GM12878 (cell line): ENCODE data around the gene NUBPL. TPM values are rescaled to one million over a fixed set of nuclear protein-coding genes. Genes with fewer than 3 reads are reported as not detected.

Source experiments
- ATAC-seq: fragments of 200-7000 bp; cut with Tn5 transposase; 3 replicates; pipeline ENCODE4 v1.9.1; 2020; ENCODE audit warnings: mild to moderate bottlenecking, moderate library complexity
- BruUV-seq: library from RNA; stranded (reverse); fragments of 400-500 nt; replicated peaks from 2 replicates; lab custom pipeline; 2021; lab: Mats Ljungman, UMichigan
- CTCF ChIA-PET: fragments of 300-600 bp; sonication (Branson Sonifier 250); formaldehyde crosslinking; extraction: SDS; loops from one replicate; lab custom pipeline; 2021; ENCODE audit warnings: inconsistent platforms; lab: Yijun Ruan, JAX
- POLR2A ChIA-PET: fragments of 350-600 bp; formaldehyde crosslinking; extraction: SDS; loops from one replicate; lab custom pipeline; 2021; ENCODE audit warnings: inconsistent platforms; lab: Charles Lee
- RAD21 ChIA-PET: fragments of 300-600 bp; sonication (Branson Sonifier 250); formaldehyde crosslinking; loops from one replicate; lab custom pipeline; 2023; ENCODE audit warnings: antibody characterized with exemption; ENCODE audit not compliant: unreplicated experiment; lab: Charles Lee
- SMC1A ChIA-PET: fragments of 300-600 bp; sonication (Branson Sonifier 250); formaldehyde crosslinking; loops from one replicate; lab custom pipeline; 2023; ENCODE audit not compliant: unreplicated experiment, uncharacterized antibody; lab: Charles Lee
- DNase-seq: peaks from one replicate; pipeline ENCODE4 v3.0.0-alpha.2; 2011; ENCODE audit warnings: low read depth, low spot score
- FAIRE-seq: peaks from 3 replicates; lab custom pipeline; 2011; peaks lifted over from hg19 to GRCh38; lab: Jason Lieb, UNC
- H2AFZ ChIP-seq: 2 replicates; pipeline ENCODE4 v1.6.0; 2011; ENCODE audit warnings: low read depth, low read length, control low read depth; ENCODE audit not compliant: control insufficient read depth
- H3K27ac ChIP-seq: 2 replicates; pipeline ENCODE4 v1.5.1; 2011; ENCODE audit warnings: control low read depth; ENCODE audit not compliant: control insufficient read depth, insufficient read depth
- H3K27me3 ChIP-seq, 2 experiments: replicated peaks in 1 of 2; 2 replicates each; pipeline versions ENCODE4 v1.6.0 to v1.6.1; 2011; ENCODE audit warnings: low read length in 1 of 2; ENCODE audit not compliant: control insufficient read depth in 2 of 2, insufficient read depth in 2 of 2
- H3K36me3 ChIP-seq, 2 experiments: 2 replicates each; pipeline ENCODE4 v1.5.1; 2011; ENCODE audit warnings: low read length in 1 of 2; ENCODE audit not compliant: control insufficient read depth in 2 of 2, insufficient read depth in 2 of 2
- H3K4me1 ChIP-seq: 2 replicates; pipeline ENCODE4 v1.6.1; 2011; ENCODE audit warnings: mild to moderate bottlenecking, low read length, moderate library complexity, mixed read lengths; ENCODE audit not compliant: control insufficient read depth, insufficient read depth
- H3K4me2 ChIP-seq: 2 replicates; pipeline ENCODE4 v1.6.0; 2011; ENCODE audit warnings: control low read depth; ENCODE audit not compliant: control insufficient read depth, insufficient read depth
- H3K4me3 ChIP-seq: fragments of 200-600 bp; sonication (generic); 2 replicates; pipeline ENCODE4 v1.5.1; 2016
- H3K79me2 ChIP-seq: 2 replicates; pipeline ENCODE4 v1.6.0; 2011; ENCODE audit warnings: low read length; ENCODE audit not compliant: control insufficient read depth, insufficient read depth
- H3K9ac ChIP-seq: 2 replicates; pipeline ENCODE4 v1.8.0; 2011; ENCODE audit warnings: low read length, control low read depth, mixed read lengths; ENCODE audit not compliant: control insufficient read depth, insufficient read depth
- H3K9me3 ChIP-seq: replicated peaks from 3 replicates; pipeline ENCODE4 v1.5.1; 2011; ENCODE audit warnings: mild to moderate bottlenecking, low read length; ENCODE audit not compliant: control insufficient read depth, insufficient read depth
- H4K20me1 ChIP-seq: 2 replicates; pipeline ENCODE4 v1.6.0; 2011; ENCODE audit not compliant: control insufficient read depth, insufficient read depth
- BCL11A ChIP-seq: IDR thresholded peaks from 2 replicates; pipeline ENCODE4 v1.6.1; 2011; ENCODE audit warnings: low read depth, low read length
- FOS ChIP-seq: IDR thresholded peaks from 3 replicates; pipeline ENCODE4 v1.6.1; 2011; ENCODE audit warnings: borderline replicate concordance; ENCODE audit not compliant: insufficient read length; ENCODE audit errors: extremely low read depth
- GATAD2B ChIP-seq: fragments of 450-650 bp; conservative IDR thresholded peaks from 2 replicates; pipeline ENCODE4 v1.6.1; 2017; ENCODE audit warnings: low read depth, mild to moderate bottlenecking, moderate library complexity
- HDAC2 ChIP-seq: fragments of 200-600 bp; sonication (generic); IDR thresholded peaks from 2 replicates; pipeline ENCODE4 v1.6.1; 2017
- HDAC6 ChIP-seq: fragments of 200-600 bp; sonication (generic); IDR thresholded peaks from one replicate; pipeline ENCODE4 v1.8.0; 2017; ENCODE audit warnings: antibody characterized with exemption; ENCODE audit not compliant: unreplicated experiment
- IRF4 ChIP-seq: IDR thresholded peaks from 2 replicates; pipeline ENCODE4 v1.6.1; 2011; ENCODE audit warnings: low read depth, low read length
- KDM1A ChIP-seq: fragments of 200-600 bp; sonication (generic); IDR thresholded peaks from 2 replicates; pipeline ENCODE4 v1.6.1; 2016; ENCODE audit warnings: borderline replicate concordance
- POLR2AphosphoS5 ChIP-seq: IDR thresholded peaks from 2 replicates; pipeline ENCODE4 v1.6.1; 2011; ENCODE audit warnings: mild to moderate bottlenecking, low read length, inconsistent platforms
- RUNX3 ChIP-seq: IDR thresholded peaks from 2 replicates; pipeline ENCODE4 v1.6.1; 2012; ENCODE audit warnings: low read length, inconsistent platforms
- SMAD1 ChIP-seq: fragments of 450-650 bp; IDR thresholded peaks from 2 replicates; pipeline ENCODE4 v1.6.1; 2018; ENCODE audit warnings: mild to moderate bottlenecking, low read depth; ENCODE audit not compliant: partially characterized antibody
- SMARCA5 ChIP-seq: fragments of 450-650 bp; IDR thresholded peaks from 2 replicates; pipeline ENCODE4 v1.6.1; 2017; ENCODE audit warnings: mild to moderate bottlenecking
- SREBF1 ChIP-seq: IDR thresholded peaks from 2 replicates; pipeline ENCODE4 v1.6.1; 2012; ENCODE audit warnings: mild to moderate bottlenecking, low read length
- TCF7 ChIP-seq: IDR thresholded peaks from 2 replicates; pipeline ENCODE4 v1.6.1; 2014; ENCODE audit warnings: antibody characterized with exemption, borderline replicate concordance
- ZBTB40 ChIP-seq: fragments of 450-650 bp; IDR thresholded peaks from 2 replicates; pipeline ENCODE4 v1.6.1; 2016; ENCODE audit warnings: mild to moderate bottlenecking, moderate library complexity, borderline replicate concordance
- ZNF687 ChIP-seq: fragments of 450-650 bp; IDR thresholded peaks from 2 replicates; pipeline ENCODE4 v1.6.1; 2017; ENCODE audit warnings: mild to moderate bottlenecking, moderate library complexity
- ZZZ3 ChIP-seq: IDR thresholded peaks from 2 replicates; pipeline ENCODE4 v1.6.1; 2011; ENCODE audit warnings: low read depth; ENCODE audit not compliant: control insufficient read depth, insufficient read length
- WGBS: methylation state at CpG from one replicate; pipeline ENCODE4 v1.1.6; 2016; ENCODE audit warnings: low lambda C conversion rate; ENCODE audit not compliant: insufficient replicate concordance, insufficient coverage; ENCODE audit errors: missing lambda C conversion rate; 5-methylcytosine and 5-hydroxymethylcytosine counted together
- in situ Hi-C: fragments of 300-500 bp; cut with MboI; formaldehyde crosslinking; loops from 9 replicates; pipeline ENCODE4 v1.14.3; 2018; ENCODE audit warnings: mixed read lengths
- intact Hi-C: fragments of 100-400 bp; cut with micrococcal nuclease; formaldehyde crosslinking; loops from one replicate; pipeline ENCODE4 v1.14.2; 2022; ENCODE audit not compliant: unreplicated experiment
- polyA plus RNA-seq, 11 experiments: library from polyadenylated mRNA; depleted of rRNA in 4 of 11; unstranded in 6 of 11; stranded (reverse) in 5 of 11; fragments of >200 nt; fragmentation: Nextera tagmentation in 4 of 11; fragmentation: Illumina TruSeq in 1 of 11; extraction: Ambion mirVana in 4 of 11; extraction: Trizol in 1 of 11; gene quantifications; 1 replicate in 1 of 11; 2 replicates in 10 of 11; pipeline versions ENCODE4 v1.2.1 to v1.2.3, GENCODE V29; 2011 to 2016; ENCODE audit warnings: inconsistent platforms in 2 of 11, missing spikeins in 2 of 11, low read depth in 1 of 11
- total RNA-seq, 4 experiments: library from RNA; depleted of rRNA in 3 of 4; stranded (reverse); fragments of >200 nt in 3 of 4; fragmentation: Illumina TruSeq in 1 of 4; extraction: Trizol in 1 of 4; gene quantifications; 2 replicates each; pipeline versions ENCODE4 v1.2.1 to v1.2.3, GENCODE V29; 2013 to 2021

Gene NUBPL
- total and polyA plus RNA-seq, 10 of the 15 experiments (the other 5 are each of a cell fraction or from before 2014, with no cell fraction given): 3.4 to 11.6 (median 8.1) TPM

- no peak for FAIRE-seq
- Histone ChIP-seq H3K4me3 (no peak overlapping the region), H3K79me2 (no peaks in the 10 kb centered on the region), H3K27ac (no peak overlapping the region), H2AFZ (no peak overlapping the region), H3K36me3 (no peaks in the 10 kb centered on the region), H3K27me3 (no peaks in the 10 kb centered on the region; a peak in 1 of 4 replicates), H3K9me3 (no peaks in the 10 kb centered on the region), H4K20me1 (no peaks in the 10 kb centered on the region), H3K4me2 (no peak overlapping the region), H3K9ac (no peak overlapping the region), H3K4me1 (no peaks in the 10 kb centered on the region)
- ChIA-PET SMC1A (interaction anchor here (1.6 kb wide), 1 partner anchor 703 kb away, joined by 3 read pairs; no protein-coding TSS in a partner anchor), CTCF (no interaction called here), POLR2A (no interaction called here), RAD21 (no interaction called here)
- no peak for ATAC-seq
- TF ChIP-seq HDAC6: no peak
- no peak for TF ChIP-seq ZNF687
- TF ChIP-seq TCF7: no peak
- no peak for TF ChIP-seq FOS
- TF ChIP-seq ZZZ3: no peak
- TF ChIP-seq POLR2AphosphoS5: no peak
- no peak for TF ChIP-seq HDAC2
- no peak for TF ChIP-seq SREBF1
- TF ChIP-seq BCL11A: no peak
- TF ChIP-seq SMARCA5: no peak
- no peak for TF ChIP-seq KDM1A
- no peak for TF ChIP-seq ZBTB40
- no peak for TF ChIP-seq SMAD1
- TF ChIP-seq RUNX3: no peak
- TF ChIP-seq GATAD2B: no peak
- TF ChIP-seq IRF4: no peak
- intact Hi-C loops (no loop called here), in situ Hi-C loops (no loop called here)
- no peak for DNase-seq
- 0% methylated on average over 2 of the region's 2 CpGs for WGBS
- BruUV-seq: no TSS peak
Measured at GRCh38 chr14:31556191-31556590, 5.0 kb upstream of the NUBPL start.
